ENCODE data around the gene EIPR1. TPM values are rescaled to one million over a fixed set of nuclear protein-coding genes. Genes with fewer than 3 reads are reported as not detected.

EIPR1 gene
- total and polyA plus RNA-seq, 2 donors (not counting 3 experiments of a cell fraction or from before 2014, with no cell fraction given): 30.8 to 57.3 TPM

GRCh38 chr2:3188405-3188946, 189.1 kb downstream of the EIPR1 start:
- FAIRE-seq: no peak
- H3K27me3 ChIP-seq (ENCODE audit: control insufficient read depth in 2 of 2, insufficient read depth in 2 of 2, low read length in 2 of 2): no peaks in the 10 kb centered on the region
- no peak overlapping the region for H3K4me3 ChIP-seq (replicated peaks in 1 of 3; ENCODE audit: insufficient read depth in 1 of 3, low read depth in 1 of 3, low read length in 3 of 3)
- peaks cover 0 to 2% of the 10 kb centered on the region in 2 experiments for H3K36me3 ChIP-seq (ENCODE audit: control insufficient read depth in 2 of 2, extremely low read depth in 1 of 2, insufficient read depth in 2 of 2, low read length in 2 of 2)
- intact Hi-C loops (cut with micrococcal nuclease) (no loop called here), dilution Hi-C loops (cut with MboI; ENCODE audit: extremely low pct_ligation_motif_present, low sequenced_read_pairs) (no loop called here)
- no peak for DNase-seq (ENCODE audit: low read depth, low spot score)
- POLR2A ChIA-PET: no interaction called here
- H3K9ac ChIP-seq (replicated peaks; ENCODE audit: extremely low read depth, insufficient read depth, low read length): no peak overlapping the region
- H4K20me1 ChIP-seq (replicated peaks; ENCODE audit: control insufficient read depth, extremely low read depth, insufficient read depth, low read length): no peaks in the 10 kb centered on the region
- no peaks in the 10 kb centered on the region for H3K79me2 ChIP-seq (ENCODE audit: control insufficient read depth, insufficient read depth, low read length)
- no peaks in the 10 kb centered on the region for H3K9me3 ChIP-seq (replicated peaks; ENCODE audit: control insufficient read depth, insufficient read depth, low read length)
- no peaks in the 10 kb centered on the region for H3K9me1 ChIP-seq (replicated peaks; ENCODE audit: control insufficient read depth, extremely low read depth, insufficient read depth, low read length)
- no peak overlapping the region for H3K27ac ChIP-seq (ENCODE audit: insufficient read depth, low read depth, low read length)
- CTCF ChIA-PET: no interaction called here
- no peak overlapping the region for H2AFZ ChIP-seq (ENCODE audit: low read depth, low read length)
- BruUV-seq (replicated peaks): no TSS peak
- TF ChIP-seq FOS (IDR thresholded peaks at IDR 0.05; ENCODE audit: borderline replicate concordance, insufficient read depth, low read length) (no peak), POLR2A (IDR thresholded peaks at IDR 0.05; ENCODE audit: low read depth, low read length) (no peak), EZH2 (IDR thresholded peaks at IDR 0.05; ENCODE audit: borderline replicate concordance, low read depth, low read length, severe bottlenecking) (no peak), MYC (IDR thresholded peaks at IDR 0.05; ENCODE audit: low read depth, low read length) (no peak), MAX (IDR thresholded peaks at IDR 0.05; ENCODE audit: insufficient read depth, insufficient read length) (no peak), GATA2 (IDR thresholded peaks at IDR 0.05; ENCODE audit: insufficient read depth, insufficient read length, low read depth, low read length) (no peak), CTCF (IDR thresholded peaks at IDR 0.05; ENCODE audit: extremely low read depth in 1 of 2, insufficient read depth in 1 of 2, low read depth in 1 of 2, low read length in 2 of 2) (no peak), POLR2AphosphoS5 (IDR thresholded peaks at IDR 0.05; ENCODE audit: insufficient read depth, low read depth, low read length) (no peak), JUN (IDR thresholded peaks at IDR 0.05; ENCODE audit: borderline replicate concordance, insufficient read depth, insufficient read length, low read depth) (no peak)
- no peak overlapping the region for H3K4me2 ChIP-seq (ENCODE audit: insufficient read depth, low read length)
- no peaks in the 10 kb centered on the region for H3K4me1 ChIP-seq (ENCODE audit: control insufficient read depth, extremely low read depth, insufficient read depth, low read length)
